ENCODE measurements around the gene ANKRD36C. TPM values are rescaled to one million over a fixed set of nuclear protein-coding genes. Genes with fewer than 3 reads are reported as not detected.
"Not testable (repeated sequence)": the region's sequence is repeated elsewhere in the genome, so short reads cannot be mapped to it uniquely, and the experiment has no call there.

ANKRD36C gene
- total RNA-seq, 1 donor from 2014 or later: 78.8 TPM

DNA sequence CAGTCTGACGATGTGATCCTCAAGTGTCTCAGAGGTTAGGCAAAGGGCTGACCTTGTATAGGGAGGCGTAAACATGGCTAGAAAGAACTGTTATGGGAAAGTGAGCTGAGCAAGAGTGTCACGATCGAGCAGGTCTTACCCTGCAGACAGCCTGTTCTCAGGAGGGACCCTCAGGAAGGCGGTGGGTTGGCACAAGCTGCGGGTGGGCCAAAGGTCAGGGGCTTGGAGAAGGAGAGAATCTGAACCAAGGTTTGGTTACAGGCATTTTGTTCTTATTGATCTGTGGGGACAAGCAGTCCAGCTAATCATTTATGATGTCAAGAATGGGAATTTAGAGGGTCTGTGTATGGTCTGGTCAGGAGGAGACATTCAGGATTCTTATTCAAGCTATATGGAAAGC is 16.4 kb upstream of the ANKRD36C start:
- intact Hi-C loops (cut with micrococcal nuclease): not testable (repeated sequence)

DNA sequence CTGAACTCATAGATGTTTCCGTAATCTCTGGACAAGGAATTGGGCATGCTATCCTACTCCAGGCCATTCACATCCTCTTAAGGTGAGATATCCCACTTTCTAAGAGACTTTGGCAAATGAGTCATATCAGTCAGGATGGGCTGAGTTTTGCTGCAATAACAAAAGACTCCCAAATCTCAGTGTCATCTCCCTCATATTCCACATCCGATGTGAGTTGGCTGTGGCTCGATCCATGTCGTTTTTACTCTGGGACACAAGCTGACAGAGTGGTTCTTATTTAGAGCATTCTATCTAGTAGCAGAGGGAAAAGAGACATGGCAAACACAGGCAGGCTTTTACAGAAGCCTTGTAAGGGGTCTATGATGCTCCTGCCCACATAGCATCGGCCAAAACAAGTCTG is 14.6 kb upstream of the ANKRD36C start:
- intact Hi-C loops (cut with micrococcal nuclease): not testable (repeated sequence)

DNA sequence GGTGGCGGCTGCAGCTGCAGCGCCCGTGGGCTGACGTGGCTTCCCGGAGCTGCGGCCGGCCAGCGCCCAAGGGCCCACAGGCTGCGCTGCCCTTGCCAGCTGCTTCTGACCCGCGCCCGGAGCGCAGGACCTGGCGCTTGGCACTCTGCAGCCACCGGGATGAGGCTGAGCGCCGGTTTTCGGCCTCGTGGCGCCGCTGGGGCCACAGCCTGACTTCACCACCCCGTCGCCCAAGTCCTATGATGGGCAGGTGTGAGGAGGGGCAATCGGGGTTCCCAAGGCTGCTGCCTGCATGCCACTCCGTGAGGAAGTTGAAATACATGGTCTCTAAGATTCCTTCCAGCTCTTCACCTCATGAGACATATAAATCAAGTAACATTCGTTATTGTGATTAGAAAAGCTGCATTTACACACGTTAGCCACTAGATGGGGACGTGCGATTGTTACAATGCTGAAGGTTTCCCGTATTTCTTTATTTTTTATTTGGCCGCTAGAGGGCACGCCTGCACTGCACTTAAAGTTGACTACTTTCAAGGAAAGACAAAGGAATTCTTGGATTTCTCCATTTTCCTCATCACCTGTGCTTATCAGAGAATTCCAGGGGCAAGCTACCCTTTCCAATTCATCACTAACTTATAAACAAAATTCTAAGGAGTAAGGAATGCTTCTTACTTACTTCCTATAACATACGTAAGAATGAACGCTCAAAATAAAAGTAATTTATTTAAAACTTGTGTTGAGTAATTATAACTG is 1.1 kb upstream of the ANKRD36C start:
- intact Hi-C loops (cut with micrococcal nuclease): loop anchor here (1.0 to 2.0 kb wide), 3 partner anchors 125 to 274 kb away; partner anchors contain the start of gene CIAO1

DNA sequence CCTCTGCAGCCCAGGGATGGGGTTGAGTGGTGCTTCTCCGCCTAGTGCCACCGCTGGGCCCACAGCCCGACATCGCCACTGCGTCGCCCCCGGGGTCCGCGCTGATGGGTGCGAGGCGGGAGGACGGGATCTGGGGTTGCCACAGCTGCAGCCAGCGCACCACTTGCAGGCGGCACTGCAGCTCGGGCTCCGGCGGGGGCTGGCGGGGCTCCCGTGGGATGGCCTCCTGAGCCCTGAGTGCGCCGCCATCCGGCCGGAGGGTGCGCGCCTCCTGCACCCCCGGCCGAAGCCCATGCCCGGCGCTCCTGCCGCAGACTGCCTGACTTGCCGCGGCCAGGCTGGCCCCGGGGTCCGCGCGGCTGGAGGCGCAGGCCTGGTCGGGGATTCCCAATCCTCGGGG is 478 bp upstream of the ANKRD36C start:
- intact Hi-C loops (cut with micrococcal nuclease): loop anchor here (1.0 to 2.0 kb wide), 3 partner anchors 125 to 275 kb away; partner anchors contain the start of gene CIAO1

DNA sequence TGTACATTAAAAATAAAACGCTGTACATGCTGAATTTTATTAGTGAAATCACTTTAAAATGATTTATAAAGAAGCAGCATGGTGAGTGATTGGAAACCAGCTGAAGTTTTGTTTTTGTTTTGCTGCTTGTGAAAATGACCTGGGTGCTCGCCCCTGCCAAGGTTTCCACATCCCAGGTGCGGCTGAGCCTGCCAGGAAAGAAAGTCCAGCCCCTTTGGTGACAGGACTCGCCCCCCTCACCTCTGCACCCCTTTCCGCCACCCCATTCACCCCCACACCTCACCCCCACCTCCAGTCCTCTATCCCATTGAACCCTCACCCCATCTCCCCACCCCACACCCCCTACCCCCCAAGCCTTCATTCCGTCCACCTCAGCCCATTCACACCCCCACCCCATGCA is 740 bp downstream of the ANKRD36C start:
- intact Hi-C loops (cut with micrococcal nuclease): not testable (repeated sequence)

DNA sequence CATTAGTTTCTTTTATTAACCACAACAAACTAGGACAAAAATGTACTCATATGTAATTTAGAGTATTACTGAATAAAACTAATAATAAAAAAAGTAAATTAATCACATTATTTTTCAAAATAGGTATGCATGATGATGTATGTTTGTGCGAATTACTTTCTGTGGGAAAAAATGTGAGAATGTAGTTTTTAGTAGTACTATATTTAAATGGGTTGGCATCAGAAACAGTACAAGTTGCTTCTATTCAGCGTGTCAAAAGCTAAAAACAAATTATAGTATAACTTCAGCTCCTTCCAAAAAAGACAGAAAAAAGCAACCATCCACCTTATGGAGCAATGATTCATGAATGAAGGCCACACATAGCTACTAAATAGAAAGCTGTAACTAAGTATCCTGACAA is 40.0 kb downstream of the ANKRD36C start:
- intact Hi-C loops (cut with micrococcal nuclease): not testable (repeated sequence)

DNA sequence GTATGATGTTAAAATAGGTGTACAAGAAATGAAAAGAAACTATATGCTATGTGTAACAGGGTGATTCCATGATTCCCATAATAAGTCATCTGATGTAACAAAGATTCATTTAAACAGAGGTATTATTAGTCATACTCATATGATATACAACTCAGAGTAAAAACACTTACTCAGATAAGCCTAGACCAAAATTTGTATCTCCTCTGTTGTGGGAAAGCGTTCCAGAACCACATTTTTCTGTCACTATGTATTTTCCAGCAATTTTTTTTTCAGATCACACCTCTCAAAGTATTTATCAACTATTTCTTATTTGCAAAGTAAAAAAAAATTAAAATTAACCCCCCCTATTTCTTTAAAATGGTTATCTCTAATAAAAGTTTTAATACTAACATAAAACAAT is 43.6 kb downstream of the ANKRD36C start:
- intact Hi-C loops (cut with micrococcal nuclease): not testable (repeated sequence)

DNA sequence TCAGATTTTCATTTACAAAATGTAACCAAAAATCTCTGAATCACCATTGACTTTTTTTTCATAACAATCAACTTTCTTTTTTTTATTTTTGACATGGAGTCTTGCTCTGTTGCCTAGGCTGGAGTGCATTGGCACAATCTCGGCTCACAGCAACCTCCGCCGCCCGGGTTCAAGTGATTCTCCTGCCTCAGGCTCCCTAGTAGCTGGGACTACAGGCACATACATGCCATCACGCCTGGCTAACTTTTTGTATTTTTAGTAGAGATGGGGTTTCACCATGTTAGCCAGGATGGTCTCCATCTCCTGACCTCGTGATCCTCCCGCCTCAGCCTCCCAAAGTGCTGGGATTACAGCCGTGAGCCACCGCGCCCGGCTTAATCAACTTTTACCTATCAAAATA is 51.7 kb downstream of the ANKRD36C start:
- intact Hi-C loops (cut with micrococcal nuclease): loop anchor here (10.0 kb wide), 1 partner anchor 1225 kb away; no protein-coding TSS in a partner anchor

DNA sequence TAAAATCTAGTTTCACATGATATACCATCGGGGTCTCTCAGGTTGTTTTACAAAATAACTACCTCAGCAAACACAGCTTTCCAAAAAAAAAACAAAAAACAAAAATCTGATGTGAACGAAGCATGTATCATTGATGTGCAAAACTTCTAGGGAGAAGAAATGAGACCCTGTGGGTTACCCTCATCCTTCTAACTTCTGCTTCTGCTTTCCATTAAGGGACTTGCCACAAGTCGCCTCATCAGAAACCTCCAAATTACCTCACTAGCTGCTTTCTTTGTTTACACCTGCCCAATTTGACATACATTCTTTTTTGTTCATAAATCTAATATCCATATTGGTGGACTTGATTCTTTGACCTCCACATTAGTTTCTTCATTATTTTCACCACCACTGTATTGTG is 60.9 kb downstream of the ANKRD36C start:
- intact Hi-C loops (cut with micrococcal nuclease): loop anchor here (10.0 kb wide), 1 partner anchor 1234 kb away; no protein-coding TSS in a partner anchor

DNA sequence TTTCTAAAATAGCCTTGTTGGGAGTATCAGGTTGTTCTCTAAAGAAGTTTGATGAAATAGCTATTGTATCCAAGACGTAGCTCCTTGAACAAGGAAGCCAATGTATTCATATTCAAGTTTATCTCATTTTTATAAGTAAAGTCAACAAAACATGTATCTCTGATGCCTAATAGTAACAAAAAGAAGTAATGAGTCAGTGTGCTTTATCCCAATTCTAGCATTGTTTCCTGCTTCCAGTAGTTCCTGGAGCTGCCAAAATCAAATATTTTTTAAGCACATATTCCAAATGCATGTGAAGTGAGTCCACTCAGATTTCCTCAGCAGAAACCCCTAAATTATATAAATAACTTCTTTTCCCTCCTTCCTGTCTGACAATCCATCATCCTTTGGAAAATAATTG is 74.6 kb downstream of the ANKRD36C start:
- intact Hi-C loops (cut with micrococcal nuclease): not testable (repeated sequence)

DNA sequence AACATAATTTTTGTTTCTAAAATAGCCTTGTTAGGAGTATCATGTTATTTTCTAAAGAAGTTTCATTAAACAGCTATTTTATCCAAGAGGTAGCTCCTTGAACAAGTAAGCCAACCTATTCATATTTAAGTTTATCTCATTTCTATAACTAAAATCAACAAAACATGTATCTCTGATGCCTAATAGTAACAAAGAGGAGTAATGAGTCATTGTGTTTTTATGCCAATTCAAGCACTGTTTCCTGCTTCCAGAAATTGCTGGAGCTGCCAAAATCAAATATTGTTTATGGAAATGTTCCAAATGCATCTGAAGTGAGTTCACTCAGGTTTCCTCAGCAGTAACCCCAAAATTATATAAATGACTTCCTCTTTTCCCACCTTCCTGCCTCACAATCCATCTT is 76.5 kb downstream of the ANKRD36C start:
- intact Hi-C loops (cut with micrococcal nuclease): not testable (repeated sequence)

DNA sequence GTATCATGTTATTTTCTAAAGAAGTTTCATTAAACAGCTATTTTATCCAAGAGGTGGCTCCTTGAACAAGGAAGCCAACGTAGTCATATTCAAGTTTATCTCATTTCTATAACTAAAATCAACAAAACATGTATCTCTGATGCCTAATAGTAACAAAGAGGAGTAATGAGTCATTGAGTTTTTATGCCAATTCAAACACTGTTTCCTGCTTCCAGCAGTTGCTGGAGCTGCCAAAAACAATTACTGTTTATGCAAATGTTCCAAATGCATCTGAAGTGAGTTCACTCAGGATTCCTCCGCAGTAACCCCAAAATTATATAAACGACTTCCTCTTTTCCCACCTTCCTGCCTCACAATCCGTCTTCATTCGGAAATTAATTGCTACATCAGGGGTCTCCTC is 80.2 kb downstream of the ANKRD36C start:
- intact Hi-C loops (cut with micrococcal nuclease): not testable (repeated sequence)

DNA sequence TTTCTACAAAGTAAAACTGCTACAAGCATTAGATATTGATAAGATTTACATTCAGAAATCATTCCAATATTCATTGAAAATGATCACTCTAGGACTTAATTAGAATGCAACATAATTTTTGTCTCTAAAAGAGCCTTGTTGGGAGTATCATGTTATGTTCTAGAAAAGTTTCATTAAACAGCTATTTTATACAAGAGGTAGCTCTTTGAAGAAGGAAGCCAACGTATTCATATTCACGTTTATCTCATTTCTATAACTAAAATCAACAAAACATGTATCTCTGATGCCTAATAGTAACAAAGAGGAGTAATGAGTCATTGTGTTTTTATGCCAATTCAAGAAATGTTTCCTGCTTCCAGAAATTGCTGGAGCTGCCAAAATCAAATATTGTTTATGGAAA is 97.2 kb downstream of the ANKRD36C start:
- intact Hi-C loops (cut with micrococcal nuclease): not testable (repeated sequence)

DNA sequence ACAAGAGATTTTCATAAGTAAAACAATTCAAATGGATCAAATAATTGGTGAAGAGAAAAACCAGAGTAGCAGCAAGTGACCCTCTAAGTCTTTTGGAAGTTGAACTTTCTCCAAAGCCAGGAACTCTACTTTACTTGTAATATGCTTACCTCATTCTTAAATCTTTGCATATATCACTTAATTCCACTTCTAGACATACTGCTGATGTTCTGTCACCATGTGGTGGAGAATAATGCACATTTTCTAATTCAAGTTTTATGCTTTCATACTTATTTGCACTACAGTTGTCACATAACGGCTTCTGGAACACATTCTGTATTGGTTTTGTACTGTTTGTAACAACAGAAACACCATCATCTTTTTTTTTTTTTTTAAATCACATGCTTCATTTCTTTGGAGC is 123.7 kb downstream of the ANKRD36C start:
- intact Hi-C loops (cut with micrococcal nuclease): not testable (repeated sequence)

DNA sequence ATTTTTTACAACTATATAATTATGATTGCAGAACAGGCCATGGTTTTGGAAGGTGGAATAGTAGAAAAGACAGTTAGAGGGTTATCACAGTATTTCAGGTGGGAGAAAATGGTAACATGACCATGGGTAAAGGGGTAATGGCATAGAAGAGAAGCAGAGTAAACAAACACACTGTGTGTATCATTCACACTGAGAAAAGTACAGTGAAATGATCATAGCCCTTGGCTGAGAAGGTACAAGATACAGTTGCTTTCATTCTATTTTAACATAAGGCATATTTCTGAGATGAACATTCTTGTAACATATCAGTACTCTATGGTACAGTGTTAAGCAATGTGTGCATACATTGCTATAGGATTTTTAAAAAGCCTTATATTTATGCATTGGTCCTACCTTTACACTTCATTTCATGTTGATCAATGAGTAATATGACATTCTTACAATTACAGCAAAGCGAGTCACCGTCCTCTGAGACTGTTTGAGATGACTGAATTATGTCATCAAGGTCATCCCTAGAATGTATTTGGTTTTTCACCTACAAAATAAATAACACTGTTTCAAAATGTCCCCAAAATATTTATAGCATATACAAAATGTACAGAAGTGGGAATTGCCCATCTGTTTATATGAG is 124.5 kb downstream of the ANKRD36C start:
- intact Hi-C loops (cut with micrococcal nuclease): not testable (repeated sequence)

DNA sequence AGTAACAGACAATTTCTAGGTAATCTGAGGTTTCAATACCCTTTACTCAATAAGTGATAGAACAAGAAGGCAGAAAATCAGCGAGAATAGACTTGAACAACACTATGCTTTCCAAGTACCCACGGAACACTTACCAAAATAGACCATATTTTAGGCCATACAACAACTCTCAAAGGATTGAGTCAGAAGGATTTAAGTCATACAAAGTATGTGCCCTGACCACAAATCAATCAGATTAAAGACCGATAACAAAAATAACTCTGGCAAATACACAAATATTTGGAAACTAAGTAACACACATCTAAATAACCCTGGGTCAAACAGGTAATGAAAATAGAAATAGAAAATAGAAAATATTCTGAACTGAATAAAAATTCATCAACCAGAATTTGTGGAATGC is 129.5 kb downstream of the ANKRD36C start:
- intact Hi-C loops (cut with micrococcal nuclease): not testable (repeated sequence)

DNA sequence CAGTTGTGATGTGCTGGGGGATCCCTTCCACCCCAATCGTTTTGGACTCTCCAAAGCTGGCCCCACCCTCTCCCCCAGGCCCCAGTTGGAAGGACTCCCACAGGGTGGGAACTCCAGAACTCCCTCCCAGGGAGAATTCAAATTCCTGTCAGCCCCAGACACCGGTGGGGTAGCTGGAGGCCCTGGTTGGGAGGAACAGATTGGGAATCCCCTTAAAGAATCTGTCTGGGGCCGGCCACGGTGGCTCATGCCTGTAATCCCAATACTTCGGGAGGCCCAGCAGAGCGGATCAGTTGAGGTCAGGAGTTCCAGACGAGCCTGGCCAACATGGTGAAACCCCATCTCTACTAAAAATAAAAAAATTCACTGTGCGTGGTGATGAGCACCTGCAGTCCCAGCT is 155.5 kb downstream of the ANKRD36C start:
- intact Hi-C loops (cut with micrococcal nuclease): no loop called here

DNA sequence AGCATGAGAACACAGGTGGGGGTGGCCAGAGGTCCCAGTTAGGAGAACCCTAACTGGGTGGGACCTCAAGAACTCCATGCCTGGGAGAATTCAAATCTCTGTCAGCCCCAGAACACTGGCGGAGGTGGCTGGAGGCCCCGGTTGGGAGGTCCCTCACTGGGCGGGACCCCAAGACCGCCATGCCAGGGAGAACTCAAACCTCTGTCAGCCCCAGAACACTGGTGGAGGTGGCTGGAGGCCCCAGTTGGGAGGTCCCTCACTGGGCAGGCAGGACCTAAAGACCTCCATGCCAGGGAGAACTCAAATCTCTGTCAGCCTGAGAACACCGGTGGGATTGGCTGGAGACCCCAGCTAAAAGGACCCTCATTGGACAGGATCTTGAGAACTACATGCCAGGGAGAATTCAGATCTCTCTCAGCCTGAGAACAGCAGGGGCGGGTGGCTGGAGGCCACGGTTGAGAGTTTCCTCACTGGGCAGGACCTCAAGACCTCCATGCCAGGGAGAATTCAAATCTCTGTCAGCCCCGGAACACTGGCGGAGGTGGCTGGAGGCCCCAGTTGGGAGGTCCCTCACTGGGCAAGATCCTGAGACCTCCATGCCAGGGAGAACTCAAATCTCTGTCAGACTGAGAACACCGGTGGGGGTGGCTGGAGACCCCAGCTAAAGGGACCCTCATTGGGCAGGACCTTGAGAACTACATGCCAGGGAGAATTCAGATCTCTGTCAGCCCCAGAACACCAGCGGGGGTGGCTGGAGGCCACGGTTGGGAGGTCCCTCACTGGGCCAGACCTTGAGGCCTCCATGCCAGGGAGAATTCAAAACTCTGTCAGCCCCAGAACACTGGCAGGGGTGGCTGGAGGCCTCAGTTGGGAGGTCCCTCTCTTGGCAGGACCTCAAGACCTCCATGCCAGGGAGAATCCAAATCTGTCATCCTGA is 157.3 kb downstream of the ANKRD36C start:
- intact Hi-C loops (cut with micrococcal nuclease): not testable (repeated sequence)

DNA sequence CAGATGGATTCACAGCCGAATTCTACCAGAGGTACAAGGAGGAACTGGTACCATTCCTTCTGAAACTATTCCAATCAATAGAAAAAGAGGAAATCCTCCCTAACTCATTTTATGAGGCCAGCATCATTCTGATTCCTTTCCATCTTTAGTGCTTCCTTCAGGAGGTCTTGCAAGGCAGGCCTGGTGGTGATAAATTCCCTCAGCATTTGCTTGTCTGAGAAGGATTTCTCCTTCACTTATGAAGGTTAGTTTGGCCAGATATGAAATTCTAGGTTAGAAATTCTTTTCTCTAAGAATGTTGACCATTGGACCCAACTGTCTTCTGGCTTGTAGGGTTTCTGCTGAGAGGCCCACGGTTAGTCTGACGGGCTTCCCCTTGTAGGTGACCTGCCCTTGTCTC is 167.4 kb downstream of the ANKRD36C start:
- intact Hi-C loops (cut with micrococcal nuclease): not testable (repeated sequence)

DNA sequence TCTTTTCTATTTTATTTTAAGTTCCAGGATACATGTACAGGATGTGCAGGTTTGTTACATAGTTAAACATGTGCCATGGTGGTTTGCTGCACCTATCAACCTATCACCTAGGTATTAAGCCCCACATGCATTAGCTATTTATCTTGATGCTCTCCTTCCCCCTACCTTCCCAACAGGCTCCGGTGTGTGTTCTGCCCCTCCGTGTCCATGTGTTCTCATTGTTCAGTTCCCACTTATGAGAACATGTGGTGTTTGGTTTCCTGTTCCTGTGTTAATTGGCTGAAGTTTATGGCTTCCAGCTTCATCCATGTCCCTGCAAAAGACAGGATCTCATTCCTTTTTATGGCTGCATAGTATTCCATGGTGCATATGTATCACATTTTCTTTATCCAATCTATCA is 174.1 kb downstream of the ANKRD36C start:
- intact Hi-C loops (cut with micrococcal nuclease): not testable (repeated sequence)

DNA sequence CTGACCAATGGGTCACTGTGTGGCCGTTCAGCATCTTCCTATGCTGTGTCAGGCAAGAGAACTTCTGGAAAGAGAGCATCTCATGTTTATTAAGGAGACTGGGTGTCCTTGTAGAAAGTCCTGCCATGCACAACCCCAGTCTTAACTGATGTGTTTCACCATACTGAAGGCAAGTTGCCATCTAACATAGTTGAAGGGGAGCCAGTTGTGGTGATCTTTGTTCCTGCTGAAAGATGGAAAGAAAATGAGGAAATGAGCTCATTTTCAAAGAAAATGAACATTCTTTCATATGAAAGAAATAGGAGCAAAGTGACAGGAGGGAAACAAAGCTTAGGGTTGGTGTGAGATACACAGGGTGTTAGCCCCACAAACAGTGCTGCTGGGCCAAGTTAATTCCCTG is 178.3 kb downstream of the ANKRD36C start:
- intact Hi-C loops (cut with micrococcal nuclease): not testable (repeated sequence)

DNA sequence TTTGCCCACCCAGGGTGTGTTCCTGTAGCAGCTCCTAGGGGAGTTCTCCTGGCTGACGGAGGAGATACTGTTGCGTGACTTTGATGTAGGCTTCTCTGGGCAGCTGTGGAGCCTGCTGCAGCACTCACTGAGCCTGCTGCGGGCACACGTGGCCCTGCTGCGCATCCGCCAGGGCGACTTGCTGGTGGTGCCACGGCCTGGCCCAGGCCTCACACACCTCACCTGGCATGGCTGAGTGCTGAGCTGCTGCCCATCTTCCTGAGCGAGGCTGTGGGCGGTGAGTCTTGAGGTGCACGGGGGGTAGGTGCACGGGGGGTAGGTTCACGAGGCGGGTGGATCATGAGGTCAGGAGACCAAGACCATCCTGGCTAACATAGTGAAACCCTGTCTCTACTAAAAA is 191.7 kb downstream of the ANKRD36C start:
- intact Hi-C loops (cut with micrococcal nuclease): no loop called here
